Measurements from ENCODE around the gene NRXN3. TPM values are rescaled to one million over a fixed set of nuclear protein-coding genes. Genes with fewer than 3 reads are reported as not detected.

NRXN3 gene
- total RNA-seq, 1 experiment from 2014 or later = not detected

DNA sequence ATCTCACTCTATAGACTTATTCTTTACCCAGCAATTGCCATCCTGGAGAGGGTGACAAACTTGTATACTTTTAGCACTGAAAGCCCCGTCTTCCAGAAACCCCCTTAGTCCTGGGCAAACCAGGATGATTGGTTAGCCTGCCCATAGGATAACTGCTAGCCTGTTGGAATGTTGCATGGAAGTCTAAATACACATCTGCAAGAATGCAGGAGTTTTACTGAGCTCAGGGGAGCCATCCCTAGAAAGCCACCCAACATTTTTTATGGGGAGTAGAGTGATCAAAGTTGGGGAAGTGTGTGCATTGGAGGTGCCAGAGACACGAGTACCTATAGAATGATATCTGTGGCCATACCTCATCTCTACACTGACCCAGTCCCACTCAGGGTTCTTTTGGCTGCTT, 155.7 kb downstream of the NRXN3 start:
- Histone ChIP-seq H3K4me3 (replicated peaks in 1 of 2; ENCODE audit: low read depth in 1 of 2, low read length in 2 of 2) (no peak overlapping the region), H3K9me2 (ENCODE audit: insufficient read depth) (no peaks in the 10 kb centered on the region), H3K9ac (ENCODE audit: low read length) (no peak overlapping the region), H3K36me3 (ENCODE audit: control insufficient read depth in 1 of 2, insufficient read depth in 2 of 2, low read length in 2 of 2) (no peaks in the 10 kb centered on the region), H3K27ac (ENCODE audit: low read depth, low read length) (no peak overlapping the region), H3K27me3 (ENCODE audit: insufficient read depth, low read length) (peaks cover 22% of the 10 kb centered on the region), H3K9me3 (ENCODE audit: control insufficient read depth in 1 of 2, insufficient read depth in 1 of 2, low read depth in 1 of 2, low read length in 2 of 2) (no peaks in the 10 kb centered on the region), H3K79me2 (ENCODE audit: insufficient read depth, low read length) (no peaks in the 10 kb centered on the region), H3K4me2 (ENCODE audit: low read length) (no peak overlapping the region), H3K4me1 (ENCODE audit: control insufficient read depth in 1 of 2, insufficient read depth in 2 of 2, low read length in 2 of 2) (peaks cover 0 to 4% of the 10 kb centered on the region in 2 experiments; a peak in 1 of 4 replicates), H4K20me1 (ENCODE audit: insufficient read depth) (no peaks in the 10 kb centered on the region), H2AFZ (ENCODE audit: low read depth, low read length, poor library complexity, severe bottlenecking) (no peak overlapping the region)
- BruUV-seq (replicated peaks) = no TSS peak
- ATAC-seq = no peak
- TF ChIP-seq CBX3 (IDR thresholded peaks at IDR 0.05; ENCODE audit: low read depth) = no peak
- TF ChIP-seq JUND (IDR thresholded peaks at IDR 0.05) = no peak
- TF ChIP-seq, protein P1, sequence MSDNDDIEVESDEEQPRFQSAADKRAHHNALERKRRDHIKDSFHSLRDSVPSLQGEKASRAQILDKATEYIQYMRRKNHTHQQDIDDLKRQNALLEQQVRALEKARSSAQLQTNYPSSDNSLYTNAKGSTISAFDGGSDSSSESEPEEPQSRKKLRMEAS (IDR thresholded peaks at IDR 0.05) = no peak
- TF ChIP-seq SP1 (IDR thresholded peaks at IDR 0.05; ENCODE audit: low read depth) = no peak
- no peak for TF ChIP-seq YY1 (IDR thresholded peaks at IDR 0.05; ENCODE audit: extremely low read depth, insufficient replicate concordance, low read depth, low read length)
- TF ChIP-seq EZH2phosphoT487 (IDR thresholded peaks at IDR 0.05; ENCODE audit: borderline replicate concordance) = no peak
- TF ChIP-seq FOSL1 (IDR thresholded peaks at IDR 0.05; ENCODE audit: low read depth) = no peak
- TF ChIP-seq RAD21 (IDR thresholded peaks at IDR 0.05; ENCODE audit: low read depth) = no peak
- TF ChIP-seq, protein P2, sequence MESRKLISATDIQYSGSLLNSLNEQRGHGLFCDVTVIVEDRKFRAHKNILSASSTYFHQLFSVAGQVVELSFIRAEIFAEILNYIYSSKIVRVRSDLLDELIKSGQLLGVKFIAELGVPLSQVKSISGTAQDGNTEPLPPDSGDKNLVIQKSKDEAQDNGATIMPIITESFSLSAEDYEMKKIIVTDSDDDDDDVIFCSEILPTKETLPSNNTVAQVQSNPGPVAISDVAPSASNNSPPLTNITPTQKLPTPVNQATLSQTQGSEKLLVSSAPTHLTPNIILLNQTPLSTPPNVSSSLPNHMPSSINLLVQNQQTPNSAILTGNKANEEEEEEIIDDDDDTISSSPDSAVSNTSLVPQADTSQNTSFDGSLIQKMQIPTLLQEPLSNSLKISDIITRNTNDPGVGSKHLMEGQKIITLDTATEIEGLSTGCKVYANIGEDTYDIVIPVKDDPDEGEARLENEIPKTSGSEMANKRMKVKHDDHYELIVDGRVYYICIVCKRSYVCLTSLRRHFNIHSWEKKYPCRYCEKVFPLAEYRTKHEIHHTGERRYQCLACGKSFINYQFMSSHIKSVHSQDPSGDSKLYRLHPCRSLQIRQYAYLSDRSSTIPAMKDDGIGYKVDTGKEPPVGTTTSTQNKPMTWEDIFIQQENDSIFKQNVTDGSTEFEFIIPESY (IDR thresholded peaks at IDR 0.05; ENCODE audit: extremely low read depth, insufficient replicate concordance, low read length) = no peak
- TF ChIP-seq, protein P3, sequence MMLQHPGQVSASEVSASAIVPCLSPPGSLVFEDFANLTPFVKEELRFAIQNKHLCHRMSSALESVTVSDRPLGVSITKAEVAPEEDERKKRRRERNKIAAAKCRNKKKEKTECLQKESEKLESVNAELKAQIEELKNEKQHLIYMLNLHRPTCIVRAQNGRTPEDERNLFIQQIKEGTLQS (IDR thresholded peaks at IDR 0.05) = no peak
- CTCF ChIA-PET = no interaction called here
- RAD21 ChIA-PET (ENCODE audit: low non-redundant PET in 1 of 2, low total read pairs in 2 of 2, uncharacterized antibody in 2 of 2, unreplicated experiment in 2 of 2) = no interaction called here
- no peak for DNase-seq (ENCODE audit: low read depth, low spot score)
- intact Hi-C loops (cut with micrococcal nuclease) = no loop called here
- POLR2A ChIA-PET = no interaction called here

Data from HCT116 (cell line).